Smooth muscle cell (in vitro differentiated cells): ENCODE data around the gene RPN2. TPM values are rescaled to one million over a fixed set of nuclear protein-coding genes. Genes with fewer than 3 reads are reported as not detected.

Experiments used
- DNase-seq: peaks from one replicate; lab custom pipeline; 2025; ENCODE audit not compliant: unreplicated experiment; lab: John Stamatoyannopoulos, UW
- H2AFZ ChIP-seq: fragments of 200-600 bp; sonication (generic); 2 replicates; pipeline ENCODE4 v1.6.0; 2016; ENCODE audit warnings: antibody characterized with exemption, low read depth, mild to moderate bottlenecking
- H3F3A ChIP-seq: fragments of 200-600 bp; sonication (generic); 2 replicates; pipeline ENCODE4 v1.6.0; 2017; ENCODE audit warnings: antibody characterized with exemption, low read depth
- H3K27ac ChIP-seq: fragments of 200-600 bp; sonication (generic); 2 replicates; pipeline ENCODE4 v1.5.1; 2016; ENCODE audit warnings: low read depth, mild to moderate bottlenecking
- H3K27me3 ChIP-seq: fragments of 200-600 bp; sonication (generic); 2 replicates; pipeline ENCODE4 v1.6.1; 2016; ENCODE audit warnings: low read depth, mild to moderate bottlenecking
- H3K36me3 ChIP-seq: fragments of 200-600 bp; sonication (generic); 2 replicates; pipeline ENCODE4 v1.5.1; 2016; ENCODE audit warnings: low read depth
- H3K4me1 ChIP-seq: fragments of 200-600 bp; sonication (generic); 2 replicates; pipeline ENCODE4 v1.5.1; 2016; ENCODE audit warnings: low read depth
- H3K4me2 ChIP-seq: fragments of 200-600 bp; sonication (generic); 2 replicates; pipeline ENCODE4 v1.6.0; 2016; ENCODE audit warnings: mild to moderate bottlenecking
- H3K4me3 ChIP-seq: fragments of 200-600 bp; sonication (generic); 2 replicates; pipeline ENCODE4 v1.5.1; 2016; ENCODE audit warnings: mild to moderate bottlenecking
- H3K79me2 ChIP-seq: fragments of 200-600 bp; sonication (generic); 2 replicates; pipeline ENCODE4 v1.6.0; 2016; ENCODE audit warnings: low read depth, mild to moderate bottlenecking
- H3K9ac ChIP-seq: fragments of 200-600 bp; sonication (generic); 2 replicates; pipeline ENCODE4 v1.6.0; 2016; ENCODE audit warnings: low read depth
- H3K9me3 ChIP-seq: fragments of 200-600 bp; sonication (generic); replicated peaks from 2 replicates; pipeline ENCODE4 v1.5.1; 2016; ENCODE audit warnings: low read depth
- H4K20me1 ChIP-seq: fragments of 200-600 bp; sonication (generic); 2 replicates; pipeline ENCODE4 v1.6.0; 2016; ENCODE audit warnings: low read depth
- CTCF ChIP-seq: fragments of 200-600 bp; sonication (generic); IDR thresholded peaks from 2 replicates; pipeline ENCODE4 v1.5.1; 2017; ENCODE audit warnings: borderline replicate concordance, mild to moderate bottlenecking, antibody characterized with exemption; ENCODE audit not compliant: insufficient read depth, poor library complexity, severe bottlenecking
- WGBS: methylation state at CpG from one replicate; pipeline ENCODE4 v1.1.7; 2016; ENCODE audit warnings: low lambda C conversion rate; 5-methylcytosine and 5-hydroxymethylcytosine counted together
- polyA plus RNA-seq: library from polyadenylated mRNA; unstranded; fragments of >200 nt; fragmentation: Nextera tagmentation; extraction: Ambion mirVana; gene quantifications from 2 replicates; pipeline ENCODE4 v1.2.1, GENCODE V29; 2016
- total RNA-seq: library from RNA; depleted of rRNA; stranded (reverse); fragments of >200 nt; gene quantifications from 2 replicates; pipeline ENCODE4 v1.2.3, GENCODE V29; 2014

Gene RPN2
- total and polyA plus RNA-seq, 2 experiments from 2014 or later: 325 to 372 TPM

- no peak overlapping the region for H2AFZ ChIP-seq
Observed at GRCh38 chr20:37238935-37239451, 59.9 kb downstream of the RPN2 start.

DNA sequence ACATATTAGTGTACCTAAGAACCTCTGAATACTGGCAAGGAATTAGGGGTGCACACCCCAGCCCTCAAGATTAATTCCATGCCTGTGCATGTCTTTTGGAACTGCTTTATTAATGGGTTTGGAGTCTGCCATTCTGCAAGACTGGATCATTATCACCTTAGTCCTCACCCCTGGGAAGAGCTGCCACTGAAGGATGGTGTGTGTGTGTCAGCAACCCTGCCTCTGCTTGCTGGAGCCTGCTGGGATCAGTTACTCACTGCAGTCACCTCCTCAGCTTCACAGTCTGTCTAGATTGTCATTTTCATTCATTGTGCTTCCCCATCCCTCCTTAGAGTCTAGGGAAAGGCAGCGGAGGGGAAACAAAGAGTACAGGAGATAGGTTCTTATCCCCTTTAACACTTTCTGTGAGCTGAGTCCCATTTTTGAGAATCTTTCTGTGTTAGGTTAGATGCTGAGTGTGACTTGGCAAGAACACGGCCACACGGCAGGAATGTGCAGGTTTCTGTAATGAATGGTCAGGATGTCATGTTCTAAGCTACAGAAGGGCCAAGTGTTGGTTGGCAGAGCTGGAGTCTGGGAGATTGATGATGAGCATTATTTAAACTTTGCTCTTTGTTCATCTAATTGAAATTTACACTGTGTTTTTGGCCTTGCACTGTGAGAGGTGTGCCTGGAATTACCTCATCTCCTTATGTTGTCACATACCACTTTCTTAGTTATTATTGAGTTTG, 61.4 kb downstream of the RPN2 start:
- no peak overlapping the region for H3K4me3 ChIP-seq
- H3K79me2 ChIP-seq: no peaks in the 10 kb centered on the region
- no peak overlapping the region for H3K4me2 ChIP-seq
- no peaks in the 10 kb centered on the region for H3K9me3 ChIP-seq
- no peak overlapping the region for H2AFZ ChIP-seq
- H3K36me3 ChIP-seq: peaks cover 17% of the 10 kb centered on the region
- no peaks in the 10 kb centered on the region for H3F3A ChIP-seq
- no peak overlapping the region for H3K9ac ChIP-seq
- peaks cover 13% of the 10 kb centered on the region for H3K4me1 ChIP-seq
- peaks cover 9% of the 10 kb centered on the region for H4K20me1 ChIP-seq
- H3K27me3 ChIP-seq: no peaks in the 10 kb centered on the region
- DNase-seq: no peak
- no peak overlapping the region for H3K27ac ChIP-seq
- WGBS: 95% methylated on average over 3 of the region's 3 CpGs
- TF ChIP-seq CTCF: no peak

More at GRCh38 chr20:37238935-37239451, 59.9 kb downstream of the RPN2 start:
- TF ChIP-seq CTCF: no peak
- Histone ChIP-seq H3F3A (no peaks in the 10 kb centered on the region), H3K27me3 (no peaks in the 10 kb centered on the region), H3K4me3 (no peak overlapping the region), H3K9ac (no peak overlapping the region), H3K79me2 (no peaks in the 10 kb centered on the region), H3K27ac (no peak overlapping the region), H3K4me1 (no peaks in the 10 kb centered on the region), H3K36me3 (peaks cover 17% of the 10 kb centered on the region), H4K20me1 (peaks cover 9% of the 10 kb centered on the region), H3K9me3 (no peaks in the 10 kb centered on the region), H3K4me2 (no peak overlapping the region)
- 89% methylated on average over 1 of the region's 1 CpG for WGBS
- DNase-seq: no peak

- Histone ChIP-seq H3K4me2 (no peak overlapping the region), H4K20me1 (peaks cover 9% of the 10 kb centered on the region), H3K36me3 (peaks cover 12% of the 10 kb centered on the region), H3K4me3 (no peak overlapping the region), H3K4me1 (peaks cover 28% of the 10 kb centered on the region), H2AFZ (no peak overlapping the region), H3K27ac (no peak overlapping the region), H3K9ac (no peak overlapping the region), H3F3A (no peaks in the 10 kb centered on the region), H3K27me3 (no peaks in the 10 kb centered on the region), H3K79me2 (no peaks in the 10 kb centered on the region), H3K9me3 (no peaks in the 10 kb centered on the region)
- DNase-seq: no peak
- TF ChIP-seq CTCF: no peak
- over 99% methylated on average over 4 of the region's 4 CpGs for WGBS
Observed at GRCh38 chr20:37242503-37242902, 63.4 kb downstream of the RPN2 start.
